Endothelial cell of umbilical vein (primary cell): ENCODE data around the gene TUBA4A. TPM values are rescaled to one million over a fixed set of nuclear protein-coding genes. Genes with fewer than 3 reads are reported as not detected.

ENCODE experiments used
- BruUV-seq: library from RNA; stranded (reverse); fragments of 400-500 nt; replicated peaks from 2 replicates; lab custom pipeline; 2021; lab: Mats Ljungman, UMichigan
- CTCF ChIA-PET: fragments of 300-600, 350-600 bp; sonication (Branson Sonifier 250); formaldehyde crosslinking; loops from one replicate; lab custom pipeline; 2021; ENCODE audit warnings: antibody characterized with exemption, inconsistent platforms; lab: Charles Lee
- POLR2A ChIA-PET: fragments of 300-600, 350-600 bp; sonication (Branson Sonifier 250); formaldehyde crosslinking; loops from one replicate; lab custom pipeline; 2021; ENCODE audit warnings: antibody characterized with exemption, inconsistent platforms; lab: Charles Lee
- DNase-seq: peaks from one replicate; pipeline ENCODE4 v3.0.0-alpha.2; 2011; ENCODE audit warnings: low read depth, low spot score
- FAIRE-seq: peaks from 2 replicates; lab custom pipeline; 2011; peaks lifted over from hg19 to GRCh38; lab: Jason Lieb, UNC
- H2AFZ ChIP-seq: 2 replicates; pipeline ENCODE4 v1.6.0; 2012; ENCODE audit warnings: low read depth, low read length, control low read depth, inconsistent platforms
- H3K27ac ChIP-seq: 2 replicates; pipeline ENCODE4 v1.5.1; 2011; ENCODE audit warnings: low read depth, mild to moderate bottlenecking, control low read depth, low read length, moderate library complexity; ENCODE audit not compliant: insufficient read depth
- H3K27me3 ChIP-seq, 2 experiments: 2 replicates each; pipeline versions ENCODE4 v1.6.0 to v1.6.1; 2011; ENCODE audit warnings: low read length in 2 of 2, mixed read lengths in 1 of 2; ENCODE audit not compliant: control insufficient read depth in 2 of 2, insufficient read depth in 2 of 2
- H3K36me3 ChIP-seq, 2 experiments: 2 replicates in 1 of 2; 3 replicates in 1 of 2; pipeline ENCODE4 v1.5.1; 2011; ENCODE audit warnings: low read length in 2 of 2, mild to moderate bottlenecking in 1 of 2, moderate library complexity in 1 of 2; ENCODE audit not compliant: control insufficient read depth in 2 of 2, insufficient read depth in 2 of 2; ENCODE audit errors: extremely low read depth in 1 of 2
- H3K4me1 ChIP-seq: 3 replicates; pipeline ENCODE4 v1.5.1; 2011; ENCODE audit warnings: mild to moderate bottlenecking, low read length; ENCODE audit not compliant: control insufficient read depth, insufficient read depth; ENCODE audit errors: extremely low read depth
- H3K4me2 ChIP-seq: 2 replicates; pipeline ENCODE4 v1.6.1; 2011; ENCODE audit warnings: low read length, control low read depth, mixed read lengths; ENCODE audit not compliant: insufficient read depth
- H3K4me3 ChIP-seq, 3 experiments: fragments of 200-600 bp in 1 of 3; sonication (generic), shearing (Covaris generic) in 1 of 3; replicated peaks in 1 of 3; 2 replicates each; pipeline ENCODE4 v1.5.1; 2011 to 2016; ENCODE audit warnings: control low read depth in 3 of 3, low read length in 3 of 3, mild to moderate bottlenecking in 2 of 3, inconsistent platforms in 1 of 3, low read depth in 1 of 3, moderate library complexity in 1 of 3; ENCODE audit not compliant: insufficient read depth in 1 of 3
- H3K79me2 ChIP-seq: 2 replicates; pipeline ENCODE4 v1.6.0; 2012; ENCODE audit warnings: low read length, inconsistent platforms; ENCODE audit not compliant: control insufficient read depth, insufficient read depth
- H3K9ac ChIP-seq: replicated peaks from 2 replicates; pipeline ENCODE3; 2011; ENCODE audit warnings: low read length, control low read depth; ENCODE audit not compliant: insufficient read depth; ENCODE audit errors: extremely low read depth
- H3K9me1 ChIP-seq: replicated peaks from 3 replicates; pipeline ENCODE4 v1.6.0; 2011; ENCODE audit warnings: mild to moderate bottlenecking, low read length; ENCODE audit not compliant: control insufficient read depth, insufficient read depth; ENCODE audit errors: extremely low read depth
- H3K9me3 ChIP-seq: replicated peaks from 2 replicates; pipeline ENCODE4 v1.5.1; 2012; ENCODE audit warnings: low read length, inconsistent platforms; ENCODE audit not compliant: control insufficient read depth, insufficient read depth
- H4K20me1 ChIP-seq: replicated peaks from 2 replicates; pipeline ENCODE3; 2011; ENCODE audit warnings: mild to moderate bottlenecking, low read length; ENCODE audit not compliant: control insufficient read depth, insufficient read depth; ENCODE audit errors: extremely low read depth
- EZH2 ChIP-seq: IDR thresholded peaks from 2 replicates; pipeline ENCODE4 v1.6.1; 2012; ENCODE audit warnings: borderline replicate concordance, low read depth, mild to moderate bottlenecking, moderate library complexity, low read length, inconsistent platforms; ENCODE audit not compliant: severe bottlenecking
- FOS ChIP-seq: IDR thresholded peaks from 2 replicates; pipeline ENCODE4 v1.6.1; 2011; ENCODE audit warnings: mild to moderate bottlenecking, low read length, moderate library complexity, borderline replicate concordance; ENCODE audit not compliant: insufficient read depth
- GATA2 ChIP-seq: IDR thresholded peaks from 2 replicates; pipeline ENCODE4 v1.7.0; 2011; ENCODE audit warnings: low read depth, mild to moderate bottlenecking, moderate library complexity, mixed read lengths, low read length; ENCODE audit not compliant: insufficient read length, insufficient read depth
- JUN ChIP-seq: IDR thresholded peaks from 2 replicates; pipeline ENCODE4 v1.6.1; 2011; ENCODE audit warnings: borderline replicate concordance, low read depth; ENCODE audit not compliant: insufficient read length, insufficient read depth
- MAX ChIP-seq: IDR thresholded peaks from 2 replicates; pipeline ENCODE4 v1.6.1; 2011; ENCODE audit not compliant: insufficient read depth, insufficient read length
- MYC ChIP-seq: IDR thresholded peaks from one replicate; pipeline ENCODE4 v1.6.1; 2011; ENCODE audit warnings: mild to moderate bottlenecking, low read depth, low read length
- POLR2A ChIP-seq: IDR thresholded peaks from 2 replicates; pipeline ENCODE4 v1.6.1; 2012; ENCODE audit warnings: low read depth, mild to moderate bottlenecking, control low read depth, low read length
- POLR2AphosphoS5 ChIP-seq: IDR thresholded peaks from 2 replicates; pipeline ENCODE4 v1.6.1; 2012; ENCODE audit warnings: low read depth, mild to moderate bottlenecking, control low read depth, low read length, moderate library complexity; ENCODE audit not compliant: insufficient read depth
- dilution Hi-C: fragments of 300-500 bp; cut with MboI; formaldehyde crosslinking; loops from one replicate; pipeline ENCODE4 v1.15.0; 2019; ENCODE audit warnings: low sequenced_read_pairs; ENCODE audit not compliant: extremely low pct_ligation_motif_present
- intact Hi-C: fragments of 100-400 bp; cut with micrococcal nuclease; formaldehyde crosslinking; loops from one replicate; pipeline ENCODE4 v1.10.0; 2022
- polyA plus RNA-seq, 4 experiments: library from polyadenylated mRNA; depleted of rRNA in 3 of 4; stranded (reverse) in 3 of 4; unstranded in 1 of 4; fragments of >200 nt; gene quantifications; 2 replicates each; pipeline versions ENCODE4 v1.2.1 to v1.2.3, GENCODE V29; 2011 to 2012; ENCODE audit warnings: missing spikeins in 1 of 4
- total RNA-seq: library from RNA; stranded (reverse); gene quantifications from 2 replicates; pipeline ENCODE4 v1.2.3, GENCODE V29; 2021
- TF ChIP-seq, protein P1 (sequence below), 2 donors: IDR thresholded peaks; 1 replicate in 1 of 2; 2 replicates in 1 of 2; pipeline ENCODE4 v1.5.1; 2011; ENCODE audit warnings: low read length in 2 of 2, mild to moderate bottlenecking in 2 of 2, moderate library complexity in 2 of 2, control low read depth in 1 of 2, inconsistent platforms in 1 of 2, low read depth in 1 of 2; ENCODE audit not compliant: insufficient read depth in 1 of 2; ENCODE audit errors: extremely low read depth in 1 of 2

TUBA4A gene
- total and polyA plus RNA-seq, 2 donors (not counting 3 experiments of a cell fraction or from before 2014, with no cell fraction given), result 16.5 to 24.8 TPM

GRCh38 chr2:219249203-219249980 is 4.3 kb downstream of the TUBA4A start:
- TF ChIP-seq JUN (peak; percentile 26), EZH2 (no peak), FOS (peak; percentile 3)
- H3K36me3 ChIP-seq, result peaks cover 2% of the 10 kb centered on the region in 2 experiments
- intact Hi-C loops (loop anchor here (1.0 kb wide), 2 partner anchors 20 to 30 kb away; partner anchors contain the start of genes ANKZF1, ATG9A and DNAJB2), dilution Hi-C loops (no loop called here)
- H3K9me3 ChIP-seq, result no peaks in the 10 kb centered on the region
- H3K4me1 ChIP-seq, result peaks cover 50% of the 10 kb centered on the region
- H2AFZ ChIP-seq, result no peak overlapping the region
- H3K79me2 ChIP-seq, result peaks cover 15% of the 10 kb centered on the region
- DNase-seq (peak; percentile 85), FAIRE-seq (peak; percentile 95)
- ChIA-PET CTCF (interaction anchor here (0.6 to 3.3 kb wide), 7 partner anchors 12 to 590 kb away, joined by 3 to 25 read pairs (median 4); partner anchors contain the start of genes BCS1L, CNPPD1, DNAJB2 and ZNF142), POLR2A (interaction anchor here (0.8 to 1.5 kb wide), 5 partner anchors 20 to 73 kb away, joined by 3 to 7 read pairs (median 3); partner anchors contain the start of genes ANKZF1, ATG9A, CNPPD1 and DNAJB2)
- no peaks in the 10 kb centered on the region for H3K9me1 ChIP-seq
- BruUV-seq, result no TSS peak
- no peaks in the 10 kb centered on the region for H4K20me1 ChIP-seq
- H3K9ac ChIP-seq, result peak overlapping the region; percentile 49
- H3K4me2 ChIP-seq, result peak overlapping the region; percentile 27
- H3K27ac ChIP-seq, result peak overlapping the region; percentile 75
- no peak overlapping the region for H3K4me3 ChIP-seq
- H3K27me3 ChIP-seq, result peaks cover 0 to 2% of the 10 kb centered on the region in 2 experiments

GRCh38 chr2:219248845-219249202 is 4.9 kb downstream of the TUBA4A start:
- ChIA-PET CTCF (interaction anchor here (0.6 to 3.3 kb wide), 7 partner anchors 12 to 589 kb away, joined by 3 to 25 read pairs (median 4); partner anchors contain the start of genes BCS1L, CNPPD1, DNAJB2 and ZNF142), POLR2A (interaction anchor here (1.0 to 1.5 kb wide), 5 partner anchors 19 to 72 kb away, joined by 3 to 7 read pairs (median 3); partner anchors contain the start of genes ANKZF1, ATG9A and CNPPD1)
- Histone ChIP-seq H3K4me1 (peaks cover 46% of the 10 kb centered on the region), H4K20me1 (no peaks in the 10 kb centered on the region), H3K27ac (peak overlapping the region; percentile 75), H2AFZ (no peak overlapping the region), H3K9ac (peak overlapping the region; percentile 42), H3K79me2 (peaks cover 15% of the 10 kb centered on the region), H3K36me3 (peaks cover 2% of the 10 kb centered on the region in 2 experiments), H3K9me3 (no peaks in the 10 kb centered on the region), H3K9me1 (no peaks in the 10 kb centered on the region), H3K4me3 (no peak overlapping the region), H3K4me2 (peak overlapping the region; percentile 27), H3K27me3 (no peaks in the 10 kb centered on the region)
- BruUV-seq, result no TSS peak
- dilution Hi-C loops (no loop called here), intact Hi-C loops (loop anchor here (1.0 kb wide), 2 partner anchors 20 to 30 kb away; partner anchors contain the start of genes ANKZF1, ATG9A and DNAJB2)
- TF ChIP-seq GATA2 (no peak), MYC (no peak), POLR2AphosphoS5 (no peak), EZH2 (no peak), FOS (no peak), MAX (no peak), JUN (no peak), POLR2A (no peak)
- TF ChIP-seq, protein P1, sequence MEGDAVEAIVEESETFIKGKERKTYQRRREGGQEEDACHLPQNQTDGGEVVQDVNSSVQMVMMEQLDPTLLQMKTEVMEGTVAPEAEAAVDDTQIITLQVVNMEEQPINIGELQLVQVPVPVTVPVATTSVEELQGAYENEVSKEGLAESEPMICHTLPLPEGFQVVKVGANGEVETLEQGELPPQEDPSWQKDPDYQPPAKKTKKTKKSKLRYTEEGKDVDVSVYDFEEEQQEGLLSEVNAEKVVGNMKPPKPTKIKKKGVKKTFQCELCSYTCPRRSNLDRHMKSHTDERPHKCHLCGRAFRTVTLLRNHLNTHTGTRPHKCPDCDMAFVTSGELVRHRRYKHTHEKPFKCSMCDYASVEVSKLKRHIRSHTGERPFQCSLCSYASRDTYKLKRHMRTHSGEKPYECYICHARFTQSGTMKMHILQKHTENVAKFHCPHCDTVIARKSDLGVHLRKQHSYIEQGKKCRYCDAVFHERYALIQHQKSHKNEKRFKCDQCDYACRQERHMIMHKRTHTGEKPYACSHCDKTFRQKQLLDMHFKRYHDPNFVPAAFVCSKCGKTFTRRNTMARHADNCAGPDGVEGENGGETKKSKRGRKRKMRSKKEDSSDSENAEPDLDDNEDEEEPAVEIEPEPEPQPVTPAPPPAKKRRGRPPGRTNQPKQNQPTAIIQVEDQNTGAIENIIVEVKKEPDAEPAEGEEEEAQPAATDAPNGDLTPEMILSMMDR (IDR thresholded peaks at IDR 0.05; ENCODE audit: extremely low read depth in 1 of 2, insufficient read depth in 1 of 2, low read depth in 1 of 2, low read length in 2 of 2), result no peak
- DNase-seq (no peak), FAIRE-seq (no peak)
